Common myeloid progenitor, CD34-positive (primary cell): Measurements from ENCODE around the gene HGF.

Experiments used
- CTCF ChIA-PET: fragments of 350-600 bp; sonication (Branson Sonifier 250); formaldehyde crosslinking; loops from one replicate; lab custom pipeline; 2021; ENCODE audit warnings: antibody characterized with exemption; lab: Charles Lee
- POLR2A ChIA-PET: fragments of 350-600 bp; sonication (Branson Sonifier 250); formaldehyde crosslinking; loops from one replicate; lab custom pipeline; 2021; ENCODE audit warnings: antibody characterized with exemption; lab: Charles Lee
- DNase-seq, 3 donors: peaks; one replicate each; pipeline versions ENCODE4 v3.0.0 to v3.0.0-alpha.2; 2013
- H3K27ac ChIP-seq, 2 experiments: 1 replicate in 1 of 2; 2 replicates in 1 of 2; pipeline ENCODE4 v1.7.0; 2013; ENCODE audit warnings: inconsistent platforms in 2 of 2, low read length in 2 of 2, mild to moderate bottlenecking in 2 of 2, low read depth in 1 of 2, moderate library complexity in 1 of 2; ENCODE audit not compliant: severe bottlenecking in 2 of 2, insufficient read depth in 1 of 2, poor library complexity in 1 of 2
- H3K27me3 ChIP-seq, 5 experiments: replicated peaks in 2 of 5; 1 replicate in 3 of 5; 2 replicates in 2 of 5; pipeline versions ENCODE4 v1.6.1 to v1.7.0; 2013; ENCODE audit warnings: low read length in 4 of 5, mild to moderate bottlenecking in 2 of 5, moderate library complexity in 2 of 5, inconsistent platforms in 1 of 5; ENCODE audit not compliant: insufficient read depth in 5 of 5, control insufficient read depth in 4 of 5
- H3K36me3 ChIP-seq, 4 experiments: 1 replicate in 2 of 4; 2 replicates in 2 of 4; pipeline versions ENCODE4 v1.6.1 to v1.7.0; 2013; ENCODE audit warnings: low read length in 3 of 4, control low read depth in 1 of 4, mild to moderate bottlenecking in 1 of 4; ENCODE audit not compliant: control insufficient read depth in 4 of 4, insufficient read depth in 4 of 4
- H3K4me1 ChIP-seq, 4 experiments: 1 replicate in 3 of 4; 2 replicates in 1 of 4; pipeline versions ENCODE4 v1.6.1 to v1.7.1; 2013; ENCODE audit warnings: low read length in 3 of 4, mild to moderate bottlenecking in 3 of 4, control low read depth in 1 of 4, inconsistent platforms in 1 of 4, moderate library complexity in 1 of 4; ENCODE audit not compliant: control insufficient read depth in 4 of 4, insufficient read depth in 4 of 4; ENCODE audit errors: control extremely low read depth in 1 of 4
- H3K4me3 ChIP-seq, 7 experiments: 1 replicate in 4 of 7; 2 replicates in 3 of 7; pipeline versions ENCODE4 v1.5.1 to v1.7.0; 2013; ENCODE audit warnings: mild to moderate bottlenecking in 7 of 7, low read length in 6 of 7, moderate library complexity in 6 of 7, inconsistent platforms in 2 of 7, low read depth in 2 of 7, control low read depth in 1 of 7; ENCODE audit not compliant: insufficient read depth in 4 of 7, control insufficient read depth in 1 of 7; ENCODE audit errors: extremely low read depth in 1 of 7
- H3K9me3 ChIP-seq, 5 experiments: 1 replicate in 4 of 5; 2 replicates in 1 of 5; pipeline versions ENCODE4 v1.6.1 to v1.7.1; 2013; ENCODE audit warnings: low read length in 4 of 5, mild to moderate bottlenecking in 2 of 5, inconsistent platforms in 1 of 5, low read depth in 1 of 5, moderate library complexity in 1 of 5; ENCODE audit not compliant: control insufficient read depth in 4 of 5, insufficient read depth in 2 of 5; ENCODE audit errors: control extremely low read depth in 1 of 5
- WGBS: methylation state at CpG from one replicate; pipeline ENCODE4 v1.1.5; 2013; ENCODE audit not compliant: insufficient coverage; 5-methylcytosine and 5-hydroxymethylcytosine counted together

The HGF gene

GRCh38 chr7:81676105-81676811 is 93.6 kb downstream of the HGF start:
- Histone ChIP-seq H3K4me3 (no peak overlapping the region), H3K4me1 (no peaks in the 10 kb centered on the region), H3K27ac (no peak overlapping the region), H3K27me3 (no peaks in the 10 kb centered on the region), H3K9me3 (no peaks in the 10 kb centered on the region), H3K36me3 (no peaks in the 10 kb centered on the region)
- WGBS = 100% methylated on average over 1 of the region's 3 CpGs
- POLR2A ChIA-PET = no interaction called here
- CTCF ChIA-PET = no interaction called here
- DNase-seq = no peak

- CTCF ChIA-PET = no interaction called here
- Histone ChIP-seq H3K4me1 (no peaks in the 10 kb centered on the region), H3K36me3 (no peaks in the 10 kb centered on the region), H3K9me3 (no peaks in the 10 kb centered on the region), H3K4me3 (no peak overlapping the region), H3K27ac (no peak overlapping the region), H3K27me3 (no peaks in the 10 kb centered on the region)
- DNase-seq = no peak
- WGBS = no CpG with 5 or more reads among the region's 2 CpGs
- POLR2A ChIA-PET = no interaction called here
Measured at GRCh38 chr7:81674431-81674830, 95.4 kb downstream of the HGF start.

- H3K27ac ChIP-seq = no peak overlapping the region
- no peaks in the 10 kb centered on the region for H3K9me3 ChIP-seq
- H3K4me1 ChIP-seq = no peaks in the 10 kb centered on the region
- CTCF ChIA-PET = no interaction called here
- 100% methylated on average over 1 of the region's 1 CpG for WGBS
- no peaks in the 10 kb centered on the region for H3K36me3 ChIP-seq
- POLR2A ChIA-PET = no interaction called here
- H3K4me3 ChIP-seq = no peak overlapping the region
- no peak for DNase-seq
- no peaks in the 10 kb centered on the region for H3K27me3 ChIP-seq
Measured at GRCh38 chr7:81672872-81673271, 97.0 kb downstream of the HGF start.

- WGBS = no CpG with 5 or more reads among the region's 3 CpGs
- no peak for DNase-seq
- Histone ChIP-seq H3K9me3 (no peaks in the 10 kb centered on the region), H3K27me3 (no peaks in the 10 kb centered on the region), H3K36me3 (no peaks in the 10 kb centered on the region), H3K4me3 (no peak overlapping the region), H3K27ac (no peak overlapping the region), H3K4me1 (no peaks in the 10 kb centered on the region)
- POLR2A ChIA-PET = no interaction called here
- CTCF ChIA-PET = interaction anchor here (1.3 kb wide), 1 partner anchor 11 kb away, joined by 3 read pairs; no protein-coding TSS in a partner anchor
Measured at GRCh38 chr7:81669476-81670105, 100.3 kb downstream of the HGF start.

- no peaks in the 10 kb centered on the region for H3K4me1 ChIP-seq
- H3K4me3 ChIP-seq = no peak overlapping the region
- DNase-seq = no peak
- H3K27me3 ChIP-seq = no peaks in the 10 kb centered on the region
- H3K27ac ChIP-seq = no peak overlapping the region
- ChIA-PET CTCF (no interaction called here), POLR2A (no interaction called here)
- no CpG with 5 or more reads among the region's 1 CpG for WGBS
- H3K9me3 ChIP-seq = no peaks in the 10 kb centered on the region
- H3K36me3 ChIP-seq = no peaks in the 10 kb centered on the region
Measured at GRCh38 chr7:81666209-81666608, 103.6 kb downstream of the HGF start.

GRCh38 chr7:81665236-81665635 is 104.6 kb downstream of the HGF start:
- no peak for DNase-seq
- no peaks in the 10 kb centered on the region for H3K27me3 ChIP-seq
- no CpG with 5 or more reads among the region's 3 CpGs for WGBS
- no peaks in the 10 kb centered on the region for H3K4me1 ChIP-seq
- CTCF ChIA-PET = no interaction called here
- H3K36me3 ChIP-seq = no peaks in the 10 kb centered on the region
- no peaks in the 10 kb centered on the region for H3K9me3 ChIP-seq
- H3K4me3 ChIP-seq = no peak overlapping the region
- no peak overlapping the region for H3K27ac ChIP-seq
- POLR2A ChIA-PET = no interaction called here

GRCh38 chr7:81664304-81664703 is 105.5 kb downstream of the HGF start:
- ChIA-PET POLR2A (no interaction called here), CTCF (no interaction called here)
- Histone ChIP-seq H3K36me3 (no peaks in the 10 kb centered on the region), H3K4me1 (no peaks in the 10 kb centered on the region), H3K27ac (no peak overlapping the region), H3K9me3 (peaks cover 0 to 2% (median 0%) of the 10 kb centered on the region in 5 experiments), H3K4me3 (no peak overlapping the region), H3K27me3 (no peaks in the 10 kb centered on the region)
- 90% methylated on average over 3 of the region's 3 CpGs for WGBS
- DNase-seq = no peak
